GM12878 (cell line): ENCODE results near the gene IGLL1. TPM values are rescaled to one million over a fixed set of nuclear protein-coding genes. Genes with fewer than 3 reads are reported as not detected.
"Not testable (repeated sequence)": the region's sequence is repeated elsewhere in the genome, so short reads cannot be mapped to it uniquely, and the experiment has no call there.

ENCODE experiments used
- ATAC-seq: fragments of 200-7000 bp; cut with Tn5 transposase; 3 replicates; pipeline ENCODE4 v1.9.1; 2020; ENCODE audit warnings: mild to moderate bottlenecking, moderate library complexity
- BruUV-seq: library from RNA; stranded (reverse); fragments of 400-500 nt; replicated peaks from 2 replicates; lab custom pipeline; 2021; lab: Mats Ljungman, UMichigan
- CTCF ChIA-PET: fragments of 300-600 bp; sonication (Branson Sonifier 250); formaldehyde crosslinking; extraction: SDS; loops from one replicate; lab custom pipeline; 2021; ENCODE audit warnings: inconsistent platforms; lab: Yijun Ruan, JAX
- POLR2A ChIA-PET: fragments of 350-600 bp; formaldehyde crosslinking; extraction: SDS; loops from one replicate; lab custom pipeline; 2021; ENCODE audit warnings: inconsistent platforms; lab: Charles Lee
- RAD21 ChIA-PET: fragments of 300-600 bp; sonication (Branson Sonifier 250); formaldehyde crosslinking; loops from one replicate; lab custom pipeline; 2023; ENCODE audit warnings: antibody characterized with exemption; ENCODE audit not compliant: unreplicated experiment; lab: Charles Lee
- SMC1A ChIA-PET: fragments of 300-600 bp; sonication (Branson Sonifier 250); formaldehyde crosslinking; loops from one replicate; lab custom pipeline; 2023; ENCODE audit not compliant: unreplicated experiment, uncharacterized antibody; lab: Charles Lee
- DNase-seq: peaks from one replicate; pipeline ENCODE4 v3.0.0-alpha.2; 2011; ENCODE audit warnings: low read depth, low spot score
- FAIRE-seq: peaks from 3 replicates; lab custom pipeline; 2011; peaks lifted over from hg19 to GRCh38; lab: Jason Lieb, UNC
- H2AFZ ChIP-seq: 2 replicates; pipeline ENCODE4 v1.6.0; 2011; ENCODE audit warnings: low read depth, low read length, control low read depth; ENCODE audit not compliant: control insufficient read depth
- H3K27ac ChIP-seq: 2 replicates; pipeline ENCODE4 v1.5.1; 2011; ENCODE audit warnings: control low read depth; ENCODE audit not compliant: control insufficient read depth, insufficient read depth
- H3K27me3 ChIP-seq, 2 experiments: replicated peaks in 1 of 2; 2 replicates each; pipeline versions ENCODE4 v1.6.0 to v1.6.1; 2011; ENCODE audit warnings: low read length in 1 of 2; ENCODE audit not compliant: control insufficient read depth in 2 of 2, insufficient read depth in 2 of 2
- H3K36me3 ChIP-seq, 2 experiments: 2 replicates each; pipeline ENCODE4 v1.5.1; 2011; ENCODE audit warnings: low read length in 1 of 2; ENCODE audit not compliant: control insufficient read depth in 2 of 2, insufficient read depth in 2 of 2
- H3K4me1 ChIP-seq: 2 replicates; pipeline ENCODE4 v1.6.1; 2011; ENCODE audit warnings: mild to moderate bottlenecking, low read length, moderate library complexity, mixed read lengths; ENCODE audit not compliant: control insufficient read depth, insufficient read depth
- H3K4me2 ChIP-seq: 2 replicates; pipeline ENCODE4 v1.6.0; 2011; ENCODE audit warnings: control low read depth; ENCODE audit not compliant: control insufficient read depth, insufficient read depth
- H3K4me3 ChIP-seq: fragments of 200-600 bp; sonication (generic); 2 replicates; pipeline ENCODE4 v1.5.1; 2016
- H3K79me2 ChIP-seq: 2 replicates; pipeline ENCODE4 v1.6.0; 2011; ENCODE audit warnings: low read length; ENCODE audit not compliant: control insufficient read depth, insufficient read depth
- H3K9ac ChIP-seq: 2 replicates; pipeline ENCODE4 v1.8.0; 2011; ENCODE audit warnings: low read length, control low read depth, mixed read lengths; ENCODE audit not compliant: control insufficient read depth, insufficient read depth
- H3K9me3 ChIP-seq: replicated peaks from 3 replicates; pipeline ENCODE4 v1.5.1; 2011; ENCODE audit warnings: mild to moderate bottlenecking, low read length; ENCODE audit not compliant: control insufficient read depth, insufficient read depth
- H4K20me1 ChIP-seq: 2 replicates; pipeline ENCODE4 v1.6.0; 2011; ENCODE audit not compliant: control insufficient read depth, insufficient read depth
- BHLHE40 ChIP-seq, 2 experiments: fragments of 450-650 bp in 1 of 2; IDR thresholded peaks; 2 replicates each; pipeline ENCODE4 v1.6.1; 2011 to 2017; ENCODE audit warnings: low read depth in 2 of 2, borderline replicate concordance in 1 of 2, improper control_type of control experiment in 1 of 2, low read length in 1 of 2, mild to moderate bottlenecking in 1 of 2
- RAD21 ChIP-seq: IDR thresholded peaks from 2 replicates; pipeline ENCODE4 v1.6.1; 2011; ENCODE audit warnings: mild to moderate bottlenecking, low read depth, low read length, moderate library complexity; ENCODE audit not compliant: insufficient read depth
- SMC3 ChIP-seq: IDR thresholded peaks from 2 replicates; pipeline ENCODE4 v1.6.1; 2011; ENCODE audit warnings: low read length, improper control_type of control experiment, borderline replicate concordance
- WGBS: methylation state at CpG from one replicate; pipeline ENCODE4 v1.1.6; 2016; ENCODE audit warnings: low lambda C conversion rate; ENCODE audit not compliant: insufficient replicate concordance, insufficient coverage; ENCODE audit errors: missing lambda C conversion rate; 5-methylcytosine and 5-hydroxymethylcytosine counted together
- in situ Hi-C: fragments of 300-500 bp; cut with MboI; formaldehyde crosslinking; loops from 9 replicates; pipeline ENCODE4 v1.14.3; 2018; ENCODE audit warnings: mixed read lengths
- intact Hi-C: fragments of 100-400 bp; cut with micrococcal nuclease; formaldehyde crosslinking; loops from one replicate; pipeline ENCODE4 v1.14.2; 2022; ENCODE audit not compliant: unreplicated experiment
- polyA plus RNA-seq, 11 experiments: library from polyadenylated mRNA; depleted of rRNA in 4 of 11; unstranded in 6 of 11; stranded (reverse) in 5 of 11; fragments of >200 nt; fragmentation: Nextera tagmentation in 4 of 11; fragmentation: Illumina TruSeq in 1 of 11; extraction: Ambion mirVana in 4 of 11; extraction: Trizol in 1 of 11; gene quantifications; 1 replicate in 1 of 11; 2 replicates in 10 of 11; pipeline versions ENCODE4 v1.2.1 to v1.2.3, GENCODE V29; 2011 to 2016; ENCODE audit warnings: inconsistent platforms in 2 of 11, missing spikeins in 2 of 11, low read depth in 1 of 11
- total RNA-seq, 4 experiments: library from RNA; depleted of rRNA in 3 of 4; stranded (reverse); fragments of >200 nt in 3 of 4; fragmentation: Illumina TruSeq in 1 of 4; extraction: Trizol in 1 of 4; gene quantifications; 2 replicates each; pipeline versions ENCODE4 v1.2.1 to v1.2.3, GENCODE V29; 2013 to 2021
- TF ChIP-seq, protein P1 (sequence below), 3 experiments: IDR thresholded peaks in 2 of 3; conservative IDR thresholded peaks in 1 of 3; 2 replicates each; pipeline ENCODE4 v1.5.1; 2011; ENCODE audit warnings: low read depth in 3 of 3, low read length in 3 of 3, mild to moderate bottlenecking in 3 of 3, control low read depth in 2 of 3, moderate library complexity in 2 of 3, inconsistent platforms in 1 of 3, mixed read lengths in 1 of 3; ENCODE audit not compliant: control insufficient read depth in 2 of 3, insufficient read depth in 1 of 3; ENCODE audit errors: extremely low read depth in 1 of 3

The IGLL1 gene
- total and polyA plus RNA-seq, 10 of the 15 experiments (the other 5 are each of a cell fraction or from before 2014, with no cell fraction given), result not detected

DNA sequence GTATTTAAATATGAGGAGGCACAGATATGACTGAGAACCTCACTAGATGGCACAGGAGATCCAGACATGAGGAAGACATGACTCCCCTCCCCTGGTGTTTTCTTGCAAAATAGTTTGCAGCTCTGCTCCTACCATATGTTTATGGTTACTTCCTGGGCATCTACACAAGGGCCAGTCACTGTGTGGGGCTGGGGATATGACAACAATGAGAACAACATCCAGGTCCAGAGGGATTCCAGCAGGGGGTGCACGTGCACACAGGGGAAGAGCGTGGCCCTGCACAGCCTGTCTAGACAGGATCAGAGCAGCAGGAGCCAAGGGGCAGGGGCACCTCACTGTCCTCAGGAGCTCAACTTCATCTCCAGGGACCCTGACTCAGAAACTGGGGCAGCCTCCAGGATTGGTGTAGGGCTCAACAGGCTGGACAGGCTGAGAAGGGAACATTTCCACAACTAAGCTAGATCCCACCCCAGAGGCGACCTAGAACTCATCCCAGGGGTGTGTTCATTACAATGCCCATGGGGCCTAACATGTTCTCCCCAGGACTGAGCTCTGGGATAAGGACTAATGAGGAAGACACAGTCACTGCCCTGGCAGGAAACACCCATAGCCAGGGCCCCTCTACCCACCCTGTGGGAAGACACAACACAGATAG, 47.4 kb upstream of the IGLL1 start:
- H2AFZ ChIP-seq, H4K20me1 ChIP-seq, H3K36me3 ChIP-seq, H3K4me2 ChIP-seq, H3K9me3 ChIP-seq, BruUV-seq, H3K4me1 ChIP-seq, H3K4me3 ChIP-seq, POLR2A ChIA-PET, H3K79me2 ChIP-seq, H3K27ac ChIP-seq, DNase-seq, H3K9ac ChIP-seq, H3K27me3 ChIP-seq: not testable (repeated sequence)
- ChIA-PET RAD21 (interaction anchor here (0.6 to 1.0 kb wide), 2 partner anchors 138 to 139 kb away, joined by 3 read pairs; no protein-coding TSS in a partner anchor), SMC1A (interaction anchor here (0.7 to 1.4 kb wide), 2 partner anchors 139 to 147 kb away, joined by 3 to 4 read pairs; no protein-coding TSS in a partner anchor), CTCF (interaction anchor here (0.6 to 1.7 kb wide), 6 partner anchors 10 to 230 kb away, joined by 3 to 7 read pairs (median 3); partner anchors contain the start of gene SLC2A11)
- peak; percentile 80 for FAIRE-seq
- intact Hi-C loops, result loop anchor here (5.0 kb wide), 1 partner anchor 220 kb away; no protein-coding TSS in a partner anchor
- TF ChIP-seq BHLHE40 (IDR thresholded peaks at IDR 0.05; ENCODE audit: borderline replicate concordance in 1 of 2, low read depth in 2 of 2, low read length in 1 of 2), result peak in 1 of 2 experiments; percentile 48; a peak in 1 of 4 replicates
- TF ChIP-seq, protein P1, sequence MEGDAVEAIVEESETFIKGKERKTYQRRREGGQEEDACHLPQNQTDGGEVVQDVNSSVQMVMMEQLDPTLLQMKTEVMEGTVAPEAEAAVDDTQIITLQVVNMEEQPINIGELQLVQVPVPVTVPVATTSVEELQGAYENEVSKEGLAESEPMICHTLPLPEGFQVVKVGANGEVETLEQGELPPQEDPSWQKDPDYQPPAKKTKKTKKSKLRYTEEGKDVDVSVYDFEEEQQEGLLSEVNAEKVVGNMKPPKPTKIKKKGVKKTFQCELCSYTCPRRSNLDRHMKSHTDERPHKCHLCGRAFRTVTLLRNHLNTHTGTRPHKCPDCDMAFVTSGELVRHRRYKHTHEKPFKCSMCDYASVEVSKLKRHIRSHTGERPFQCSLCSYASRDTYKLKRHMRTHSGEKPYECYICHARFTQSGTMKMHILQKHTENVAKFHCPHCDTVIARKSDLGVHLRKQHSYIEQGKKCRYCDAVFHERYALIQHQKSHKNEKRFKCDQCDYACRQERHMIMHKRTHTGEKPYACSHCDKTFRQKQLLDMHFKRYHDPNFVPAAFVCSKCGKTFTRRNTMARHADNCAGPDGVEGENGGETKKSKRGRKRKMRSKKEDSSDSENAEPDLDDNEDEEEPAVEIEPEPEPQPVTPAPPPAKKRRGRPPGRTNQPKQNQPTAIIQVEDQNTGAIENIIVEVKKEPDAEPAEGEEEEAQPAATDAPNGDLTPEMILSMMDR (IDR thresholded peaks at IDR 0.05 in 2 of 3, conservative IDR thresholded peaks at IDR 0.05 in 1 of 3; ENCODE audit: control insufficient read depth in 2 of 3, extremely low read depth in 1 of 3, insufficient read depth in 1 of 3, low read depth in 3 of 3, low read length in 3 of 3), result peak; percentile 41 to 58 (median 46)
- peak; percentile 52 for TF ChIP-seq RAD21
- TF ChIP-seq SMC3, result peak; percentile 56
- WGBS, result 27% methylated on average over 3 of the region's 3 CpGs
- in situ Hi-C loops, result loop anchor here (5.0 kb wide), 1 partner anchor 220 kb away; no protein-coding TSS in a partner anchor
- peak; percentile 95 for ATAC-seq
